ENCODE measurements around the gene LRP8. TPM values are rescaled to one million over a fixed set of nuclear protein-coding genes. Genes with fewer than 3 reads are reported as not detected.

LRP8 gene
- total RNA-seq, 1 donor from 2014 or later, result 7.1 TPM

DNA sequence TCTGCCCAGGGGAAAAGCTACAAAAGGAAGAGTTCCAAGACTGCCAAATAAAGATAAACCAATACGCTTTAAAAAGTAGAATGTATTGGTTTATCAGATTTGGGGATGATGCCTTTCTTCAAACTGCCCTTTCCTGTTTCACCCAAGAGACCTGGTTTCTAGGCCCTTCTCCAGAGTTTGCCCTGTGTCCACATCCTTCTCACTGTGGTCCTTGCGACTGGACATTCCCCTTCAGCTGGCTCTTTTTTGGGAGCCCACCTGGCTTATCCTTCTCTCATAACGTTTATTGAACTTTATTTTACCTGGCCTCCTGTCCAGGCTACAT, 106.9 kb downstream of the LRP8 start:
- Mint-ChIP-seq H3K9me3 (ENCODE audit: low read depth) (no peaks in the 10 kb centered on the region), H3K36me3 (ENCODE audit: low read depth) (peaks cover 2% of the 10 kb centered on the region), H3K27ac (ENCODE audit: unreplicated experiment) (peak overlapping the region; percentile 96), H3K27me3 (ENCODE audit: low read depth) (no peaks in the 10 kb centered on the region), H3K4me3 (ENCODE audit: unreplicated experiment) (peak overlapping the region; percentile 86), H3K4me1 (ENCODE audit: low read depth) (peaks cover 21% of the 10 kb centered on the region)
- no peak for TF ChIP-seq CTCF (IDR thresholded peaks at IDR 0.05)
- no peak for DNase-seq (ENCODE audit: low spot score)

- TF ChIP-seq CTCF (IDR thresholded peaks at IDR 0.05), result no peak
- Mint-ChIP-seq H3K27me3 (ENCODE audit: low read depth) (no peaks in the 10 kb centered on the region), H3K4me3 (ENCODE audit: unreplicated experiment) (peak within 1 kb of the TSS; percentile 86), H3K4me1 (ENCODE audit: low read depth) (peaks cover 21% of the 10 kb centered on the region), H3K27ac (ENCODE audit: unreplicated experiment) (peak within 1 kb of the TSS; percentile 96), H3K9me3 (ENCODE audit: low read depth) (no peaks in the 10 kb centered on the region), H3K36me3 (ENCODE audit: low read depth) (peaks cover 2% of the 10 kb centered on the region)
- peak; percentile 98 for DNase-seq (ENCODE audit: low spot score)
Observed at GRCh38 chr1:53220171-53220961, 107.5 kb downstream of the LRP8 start, which contains the start of gene CZIB. Gene CZIB, minus strand, starts transcription at chr1:53220634. Its CDS starts 59 bp downstream, at chr1:53220575.

- H3K36me3 Mint-ChIP-seq (ENCODE audit: low read depth), result peaks cover 2% of the 10 kb centered on the region
- H3K4me1 Mint-ChIP-seq (ENCODE audit: low read depth), result peaks cover 21% of the 10 kb centered on the region
- DNase-seq (ENCODE audit: low spot score), result no peak
Observed at GRCh38 chr1:53219711-53220110, 108.2 kb downstream of the LRP8 start.

DNA sequence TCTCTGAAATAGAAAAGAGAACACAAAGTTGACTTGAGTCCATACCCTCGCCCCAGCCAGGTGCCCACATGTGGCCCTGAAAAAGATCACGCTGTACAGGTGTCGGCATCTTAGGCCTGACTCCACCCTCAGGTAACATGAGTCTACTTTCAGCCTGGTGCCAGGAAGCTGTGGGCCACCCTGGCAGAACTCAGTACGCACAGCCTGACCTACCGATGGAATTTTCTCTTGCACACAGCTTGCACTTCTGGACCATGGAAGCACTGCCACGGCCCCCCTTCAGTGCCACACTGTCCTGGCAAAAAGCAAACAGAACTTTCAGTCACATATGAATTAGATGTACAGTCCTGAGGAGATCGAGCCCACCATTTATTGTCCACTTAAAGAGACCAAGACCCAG, 109.7 kb downstream of the LRP8 start:
- H3K9me3 Mint-ChIP-seq (ENCODE audit: low read depth), result no peaks in the 10 kb centered on the region
- H3K27ac Mint-ChIP-seq (ENCODE audit: unreplicated experiment), result no peak overlapping the region
- DNase-seq (ENCODE audit: low spot score), result no peak
- H3K4me3 Mint-ChIP-seq (ENCODE audit: unreplicated experiment), result no peak overlapping the region
- peaks cover 21% of the 10 kb centered on the region for H3K4me1 Mint-ChIP-seq (ENCODE audit: low read depth)
- H3K36me3 Mint-ChIP-seq (ENCODE audit: low read depth), result peaks cover 5% of the 10 kb centered on the region
- TF ChIP-seq CTCF (IDR thresholded peaks at IDR 0.05), result no peak
- no peaks in the 10 kb centered on the region for H3K27me3 Mint-ChIP-seq (ENCODE audit: low read depth)

More at GRCh38 chr1:53219711-53220110, 108.2 kb downstream of the LRP8 start:
- Mint-ChIP-seq H3K4me3 (ENCODE audit: unreplicated experiment) (peak overlapping the region; percentile 86), H3K9me3 (ENCODE audit: low read depth) (no peaks in the 10 kb centered on the region), H3K27ac (ENCODE audit: unreplicated experiment) (peak overlapping the region; percentile 96), H3K27me3 (ENCODE audit: low read depth) (no peaks in the 10 kb centered on the region)
- no peak for TF ChIP-seq CTCF (IDR thresholded peaks at IDR 0.05)

- Mint-ChIP-seq H3K36me3 (ENCODE audit: low read depth) (peaks cover 19% of the 10 kb centered on the region), H3K27me3 (ENCODE audit: low read depth) (no peaks in the 10 kb centered on the region), H3K9me3 (ENCODE audit: low read depth) (no peaks in the 10 kb centered on the region), H3K4me1 (ENCODE audit: low read depth) (peaks cover 7% of the 10 kb centered on the region), H3K27ac (ENCODE audit: unreplicated experiment) (no peak overlapping the region), H3K4me3 (ENCODE audit: unreplicated experiment) (no peak overlapping the region)
- no peak for TF ChIP-seq CTCF (IDR thresholded peaks at IDR 0.05)
- DNase-seq (ENCODE audit: low spot score), result no peak
Observed at GRCh38 chr1:53214376-53214940, 113.4 kb downstream of the LRP8 start.

Measured in chondrocyte (in vitro differentiated cells).